HG02885 (cell line): ENCODE results near the gene C1QTNF12.

Experiments
- ATAC-seq: cut with Tn5 transposase; IDR thresholded peaks from one replicate; pipeline ENCODE4 v1.9.1; 2021; ENCODE audit warnings: mild to moderate bottlenecking; ENCODE audit not compliant: unreplicated experiment, poor library complexity

C1QTNF12 gene

DNA sequence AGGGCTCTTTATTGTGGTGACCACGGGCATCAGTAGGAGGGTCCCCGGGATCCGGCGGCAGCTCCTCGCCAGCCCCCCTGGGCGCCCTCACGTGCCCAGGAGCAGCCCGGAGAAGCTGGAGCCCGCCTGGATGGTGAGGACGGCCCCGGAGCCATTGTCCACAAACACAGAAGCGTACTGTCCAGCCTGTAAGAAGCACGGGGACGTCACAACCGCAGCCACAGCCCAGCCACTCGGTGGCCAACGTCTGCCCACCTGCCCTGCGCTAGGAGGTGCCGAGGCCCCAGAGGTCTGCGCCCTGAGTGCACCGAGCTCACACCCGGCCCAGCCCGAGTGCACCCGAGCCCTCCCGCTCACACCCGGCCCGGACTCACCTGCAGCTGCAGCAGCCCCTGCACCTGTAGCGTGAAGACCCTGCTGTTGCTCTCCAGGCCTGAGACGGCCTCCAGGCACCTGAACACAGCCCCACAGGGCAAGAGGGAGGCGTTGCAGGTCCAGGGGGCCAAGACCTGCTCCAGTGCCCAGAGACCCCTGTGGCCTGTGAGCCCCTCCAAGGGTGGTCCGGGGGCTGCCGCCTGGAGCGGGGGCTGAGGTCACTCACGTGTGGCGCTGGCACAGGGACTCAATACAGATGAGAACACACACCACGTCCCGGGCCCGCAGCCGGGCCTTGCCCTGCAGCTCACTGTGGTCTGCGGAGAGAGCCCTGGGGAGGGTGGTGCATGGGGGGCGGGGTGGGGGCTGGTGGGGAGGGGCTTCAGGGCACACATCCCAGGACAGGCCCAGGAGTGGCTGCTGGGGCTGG is 3.9 kb downstream of the C1QTNF12 start:
- ATAC-seq = no peak

DNA sequence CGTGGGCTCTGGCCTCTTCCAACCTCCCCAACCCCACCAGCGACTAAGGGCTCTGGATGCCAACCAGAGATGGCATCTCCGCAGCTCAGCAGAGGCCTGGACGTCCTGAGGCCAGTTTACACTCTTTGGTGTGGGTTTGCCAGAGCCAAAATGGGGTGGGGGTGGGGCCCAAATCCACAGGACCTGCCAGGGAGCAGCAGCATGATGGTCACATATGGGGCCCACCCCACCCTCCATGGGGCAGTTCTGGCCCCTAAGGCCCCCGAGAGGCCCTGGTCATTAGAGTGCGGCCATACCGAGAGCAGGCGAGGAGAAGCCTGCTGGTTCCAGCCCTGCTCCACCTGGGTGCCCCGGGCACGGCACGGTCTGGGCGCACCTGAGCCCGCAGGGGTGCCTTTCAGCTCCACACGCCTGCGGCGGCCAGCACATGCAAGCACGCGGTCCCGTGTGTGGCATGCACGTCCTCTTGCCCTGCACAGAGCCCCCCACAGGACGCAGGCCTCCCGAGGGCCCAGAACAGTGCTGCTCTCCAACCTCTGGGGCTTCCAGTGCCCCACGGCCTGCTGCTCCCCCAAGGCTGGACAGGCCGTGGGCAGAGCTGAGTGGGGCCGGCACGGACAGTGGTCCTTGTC is 4.8 kb downstream of the C1QTNF12 start:
- ATAC-seq = no peak

DNA sequence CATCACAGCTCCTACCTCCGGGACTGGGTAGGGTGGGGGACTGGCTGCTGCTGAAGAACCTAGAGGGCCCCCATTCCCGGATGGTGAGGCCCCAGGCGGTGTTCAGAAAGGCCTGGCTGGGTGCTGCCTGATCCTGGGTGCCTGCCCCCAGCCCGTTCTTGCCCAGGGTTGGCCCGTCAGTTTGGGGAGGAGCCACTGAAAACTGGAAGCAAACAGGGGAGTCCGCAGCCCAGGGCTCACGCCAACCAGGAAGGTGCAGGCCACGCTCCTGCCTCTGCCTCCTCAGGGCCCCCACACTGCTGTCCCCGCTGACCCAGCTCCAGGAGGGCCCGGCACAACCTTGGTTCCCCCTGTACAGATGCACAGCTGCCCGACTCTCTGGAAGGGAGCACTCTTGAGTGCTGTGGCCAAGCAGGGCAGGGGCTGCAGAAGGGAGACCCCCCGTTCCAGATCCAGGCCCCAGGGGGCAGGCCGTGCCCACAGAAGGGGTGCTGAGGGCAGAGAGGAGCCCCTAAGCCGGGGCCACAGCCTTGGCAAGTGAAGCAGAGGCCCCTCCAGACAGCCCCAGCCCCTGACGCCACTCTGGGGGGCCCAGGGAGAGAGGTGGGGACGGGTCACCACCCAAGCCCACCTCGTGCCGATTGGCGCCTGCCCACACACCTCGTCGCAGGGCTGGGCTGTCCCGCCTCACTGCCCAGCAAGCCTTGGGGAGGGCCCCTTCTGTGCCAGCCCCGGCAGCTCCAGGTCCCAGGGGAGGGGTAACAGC is 5.5 kb downstream of the C1QTNF12 start:
- no peak for ATAC-seq

DNA sequence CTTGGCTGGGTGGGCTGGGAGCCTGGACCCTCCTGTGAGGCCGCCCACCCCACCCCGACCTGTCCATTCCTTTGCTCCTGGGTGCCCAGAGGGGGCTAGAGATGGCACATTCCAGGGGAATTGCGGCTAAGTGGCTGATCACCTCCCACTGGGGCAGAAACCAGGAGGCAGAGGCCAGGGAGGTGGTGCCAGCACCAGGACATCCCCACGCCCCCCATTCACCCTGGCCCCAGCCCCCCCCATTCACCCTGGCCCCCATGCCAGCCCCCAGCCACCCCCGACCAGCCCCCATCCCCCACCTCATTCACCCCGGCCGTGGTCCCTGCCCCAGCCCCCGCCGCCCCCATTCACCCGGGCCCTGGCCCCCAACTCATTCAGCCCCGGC is 6.2 kb downstream of the C1QTNF12 start:
- ATAC-seq = no peak

DNA sequence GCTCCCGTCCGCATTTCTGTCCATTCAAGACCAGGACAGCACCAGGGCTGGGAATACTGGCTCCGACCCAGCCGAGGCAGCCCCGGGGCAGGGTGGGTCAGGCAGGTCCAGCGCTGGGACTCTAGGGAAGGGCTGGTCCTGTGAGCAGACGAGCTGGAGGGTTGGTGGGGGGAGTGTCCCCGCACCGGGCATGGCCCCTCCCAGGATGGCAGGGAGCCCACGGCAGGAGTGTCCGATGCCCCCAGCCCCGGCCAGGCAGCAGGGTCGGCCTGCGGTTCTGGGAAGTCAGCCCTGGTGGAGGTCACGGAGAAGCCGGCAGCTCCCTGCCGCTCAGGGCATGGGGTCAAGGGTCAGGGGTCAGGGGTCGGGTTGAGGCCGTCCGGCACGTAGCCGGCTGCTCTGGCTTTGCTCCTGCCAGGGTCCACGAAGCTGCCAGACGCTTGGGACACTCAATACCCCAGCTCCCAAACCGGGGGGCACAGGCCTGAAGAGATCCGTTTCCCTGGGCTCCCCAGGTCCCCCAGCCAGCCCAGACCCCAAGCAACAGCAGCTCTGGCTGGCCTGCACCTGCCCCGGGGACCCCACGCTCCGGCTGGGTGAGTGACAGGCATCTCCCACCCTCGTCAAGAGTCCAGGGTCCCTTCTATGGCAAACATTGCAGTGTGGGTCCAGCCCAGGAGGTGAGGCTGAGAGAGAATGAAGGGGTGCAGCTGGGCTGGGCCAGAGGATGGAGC is 6.7 kb downstream of the C1QTNF12 start:
- ATAC-seq = no peak

DNA sequence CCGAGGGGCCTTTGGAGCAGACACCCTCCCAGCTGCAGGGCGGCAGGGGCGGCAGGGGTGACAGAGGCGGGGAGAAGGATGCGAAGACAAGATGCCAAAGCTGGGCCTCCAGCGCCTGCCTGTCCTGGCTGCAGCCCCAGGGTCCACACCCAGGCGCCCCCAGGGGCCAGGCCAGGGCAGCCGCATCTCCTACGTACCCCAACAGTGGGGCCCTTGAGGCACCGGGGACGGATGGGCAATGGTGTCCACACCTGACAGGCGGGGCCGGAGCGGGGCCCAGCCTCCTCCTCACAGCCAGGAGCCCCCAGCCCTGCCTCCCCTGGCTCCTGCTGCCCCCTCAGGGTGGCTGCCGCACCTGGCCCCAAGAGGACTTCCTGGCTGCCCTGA is 7.3 kb downstream of the C1QTNF12 start:
- ATAC-seq = no peak

DNA sequence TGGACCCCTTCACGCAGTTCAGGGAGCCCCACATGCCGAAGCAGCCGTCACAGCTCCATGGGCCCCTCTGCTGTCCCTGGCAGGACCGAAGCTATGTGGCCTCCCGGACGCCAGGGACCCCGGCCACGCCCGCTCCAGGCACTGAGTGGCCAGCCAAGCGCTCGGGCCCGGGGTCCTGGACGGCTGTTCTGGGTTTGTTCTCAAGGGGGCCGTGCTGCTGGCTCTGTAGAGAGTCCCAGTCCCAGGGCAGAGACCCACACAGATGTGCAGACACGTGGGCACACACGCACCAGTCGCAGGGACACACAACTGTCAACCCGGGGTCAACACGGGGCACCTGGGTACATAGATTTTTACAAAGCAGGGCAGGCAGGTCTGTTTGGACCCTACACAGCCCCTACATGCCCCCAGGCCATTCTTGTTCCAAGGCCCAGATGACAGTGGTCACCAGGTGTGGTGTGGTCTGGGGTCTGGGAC is 7.8 kb downstream of the C1QTNF12 start:
- ATAC-seq = no peak

DNA sequence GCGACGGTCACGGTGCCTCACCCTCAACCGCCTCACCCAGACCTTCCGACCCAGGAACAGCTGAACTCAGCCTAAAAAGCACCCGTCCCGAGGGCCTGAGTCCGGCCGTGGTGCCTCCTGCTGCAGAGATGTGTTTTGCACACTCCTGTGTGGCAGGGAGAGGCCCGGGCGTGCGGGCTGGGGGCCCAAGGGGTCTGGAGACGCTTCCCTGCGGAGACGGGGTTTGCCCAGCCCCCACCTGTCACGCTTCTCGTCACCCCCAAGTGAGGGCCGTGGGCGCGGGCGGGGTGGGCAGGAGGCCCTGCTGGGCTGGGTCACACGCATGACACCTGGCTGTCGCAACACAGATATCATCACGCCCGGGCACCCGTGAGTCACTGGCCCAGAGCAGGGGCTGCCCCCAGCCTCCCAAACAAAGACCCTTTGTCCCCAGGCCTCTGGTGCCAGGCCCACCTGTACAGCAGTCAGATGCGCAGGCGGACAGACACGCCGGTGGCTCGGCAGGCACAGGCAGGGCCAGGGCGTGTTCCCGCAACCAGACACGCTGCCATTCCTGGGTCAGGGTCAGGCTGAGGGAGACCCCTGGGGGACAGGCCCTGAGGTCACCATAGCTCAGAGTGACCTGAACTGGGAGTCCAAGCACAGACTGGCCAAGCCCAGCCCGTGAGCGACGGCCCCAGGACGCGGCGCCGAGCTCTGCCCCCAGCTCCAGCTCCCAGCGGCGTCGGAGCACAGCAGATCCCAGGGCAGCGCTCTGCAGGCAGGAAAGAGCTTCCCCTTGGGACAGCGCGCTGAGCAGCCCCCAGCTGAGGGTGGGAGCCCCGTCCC is 8.4 kb downstream of the C1QTNF12 start:
- no peak for ATAC-seq

DNA sequence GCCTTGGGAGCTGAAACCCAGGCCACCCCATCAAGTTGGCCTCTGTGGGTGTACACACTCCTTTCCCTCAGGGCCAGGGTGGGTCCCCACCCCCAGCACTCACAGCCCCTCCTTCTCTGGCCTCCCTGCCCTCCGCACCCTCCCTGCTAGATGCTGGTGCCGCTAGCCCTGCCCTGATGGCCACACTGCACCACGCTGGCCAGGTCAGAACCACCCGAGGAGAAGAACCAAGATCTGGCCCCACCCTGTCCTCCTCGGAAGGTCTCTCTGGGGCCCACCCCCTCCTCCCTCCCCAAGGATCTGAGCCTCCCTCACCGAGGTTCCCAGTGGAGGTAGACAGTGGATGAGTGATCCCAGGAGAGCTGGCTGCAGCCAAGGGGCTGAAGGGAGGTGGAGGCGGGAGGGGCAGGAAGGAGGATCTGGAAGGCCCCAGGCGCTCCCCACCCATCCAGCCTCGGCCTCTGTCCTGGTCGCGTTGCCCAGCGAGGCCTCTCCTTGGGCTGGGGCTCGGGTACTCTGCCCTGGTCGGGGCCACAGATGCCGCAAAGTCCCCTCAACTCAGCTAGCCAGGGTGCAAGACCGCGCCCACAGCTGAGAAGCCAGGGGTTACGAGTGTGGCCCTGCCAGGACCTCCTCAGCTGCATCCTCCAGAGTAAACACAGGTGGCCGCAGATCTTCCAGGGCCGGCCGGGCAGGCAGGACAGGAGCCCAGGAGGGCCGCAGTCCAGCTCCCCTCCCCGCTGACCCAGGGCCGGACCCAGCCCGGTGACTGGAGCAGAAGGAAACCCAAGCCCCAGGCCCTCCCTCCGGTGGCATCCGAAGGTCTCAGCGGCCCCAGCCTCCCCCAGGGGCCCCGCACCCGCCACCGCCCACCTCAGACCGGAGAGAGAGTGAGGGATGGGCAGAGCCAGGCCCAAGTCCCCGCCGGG is 9.3 kb downstream of the C1QTNF12 start:
- ATAC-seq = no peak

DNA sequence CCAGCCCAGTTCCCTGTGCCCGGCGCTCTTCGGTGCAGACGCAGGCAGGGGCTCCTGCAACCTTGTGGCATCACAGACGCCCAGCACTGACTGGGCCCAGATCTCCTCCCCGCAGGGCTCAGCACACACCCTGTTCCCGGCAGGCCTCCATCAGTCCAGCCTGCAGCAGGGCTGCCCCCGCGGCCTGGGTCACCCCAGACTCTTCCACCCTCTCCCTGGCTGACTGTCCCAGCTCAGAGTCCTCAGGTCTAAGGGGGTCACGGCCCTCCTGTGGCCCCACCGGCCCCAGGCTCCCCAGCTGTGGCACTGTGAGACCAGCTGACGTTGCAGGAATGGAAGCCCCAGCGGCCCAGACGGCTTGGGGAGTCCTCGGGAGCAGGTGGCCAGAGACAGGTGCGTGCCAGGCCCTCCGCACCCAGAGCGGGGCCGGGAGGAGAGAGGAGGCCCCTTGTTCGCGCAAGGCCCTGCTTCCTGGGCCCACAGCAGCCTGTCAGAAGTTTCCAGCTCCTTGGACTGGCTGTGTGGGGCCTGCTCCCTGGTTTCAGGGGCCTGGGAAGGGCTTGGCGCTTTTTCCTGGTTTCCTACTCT is 10.3 kb downstream of the C1QTNF12 start:
- no peak for ATAC-seq

DNA sequence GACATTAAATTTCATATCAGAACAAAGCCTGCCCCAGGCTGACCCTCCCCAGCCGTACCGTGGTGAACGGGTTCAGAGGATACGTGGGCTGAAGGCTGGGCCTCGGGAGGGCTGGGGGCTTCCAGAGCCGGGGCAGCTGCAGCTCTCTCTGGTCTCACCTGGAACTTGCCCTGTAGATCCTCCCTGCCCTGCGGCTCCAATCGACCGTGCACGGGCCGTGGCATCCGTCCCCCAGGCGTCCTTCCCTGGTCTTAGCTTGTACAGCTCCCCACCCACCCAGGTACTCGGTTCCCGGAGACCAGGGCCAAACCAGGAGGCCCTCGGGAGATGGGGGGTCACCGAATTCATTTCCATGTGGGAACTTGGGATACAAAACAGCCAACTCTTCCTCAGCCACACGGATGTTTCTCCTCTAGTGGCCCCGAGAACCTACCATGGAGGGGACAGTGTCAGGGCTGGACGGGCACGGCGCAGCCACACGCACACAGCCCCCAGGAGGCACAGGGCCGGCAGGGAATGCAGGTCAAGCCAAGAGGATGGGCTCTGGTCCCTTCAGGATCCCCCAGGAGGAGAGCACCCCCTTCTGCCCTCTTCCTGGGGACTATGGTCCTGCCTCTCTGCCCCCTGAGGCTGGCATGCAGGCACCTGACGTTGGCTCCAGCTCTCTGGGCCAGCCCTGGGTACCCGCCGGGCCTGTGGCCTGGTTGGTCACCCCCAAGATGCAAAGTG is 11.3 kb downstream of the C1QTNF12 start:
- no peak for ATAC-seq

DNA sequence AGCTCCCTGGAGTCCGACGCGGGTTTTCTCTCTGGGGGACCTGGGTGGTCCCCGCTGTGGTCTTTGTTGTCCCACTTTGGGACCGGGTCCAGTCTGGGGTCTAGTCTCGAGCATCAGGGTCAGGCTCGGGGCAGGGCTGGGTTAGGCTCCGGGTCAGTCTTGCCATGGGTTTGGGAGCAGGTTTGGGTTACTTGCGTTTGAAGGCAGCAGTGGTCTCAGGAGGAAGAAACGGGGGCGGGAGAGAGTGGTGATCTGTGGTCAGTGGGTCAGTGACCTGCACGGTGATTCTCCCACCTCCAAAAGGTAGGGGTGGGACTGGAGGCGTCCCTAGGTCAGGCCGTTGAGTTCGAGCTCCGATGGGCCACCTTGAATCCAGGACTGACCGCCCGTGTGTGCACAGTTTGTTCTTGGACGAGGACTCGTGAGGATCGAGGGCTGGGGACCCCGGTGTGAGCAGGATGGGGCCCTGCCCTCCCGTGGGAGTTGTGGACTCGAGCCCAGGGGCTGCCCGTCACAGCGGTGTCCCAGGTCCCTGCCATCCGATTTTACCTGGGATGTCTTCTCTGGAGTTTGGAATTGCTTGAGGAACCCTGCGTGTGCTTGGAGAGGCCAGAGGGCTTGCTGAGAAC is 12.2 kb downstream of the C1QTNF12 start:
- no peak for ATAC-seq

DNA sequence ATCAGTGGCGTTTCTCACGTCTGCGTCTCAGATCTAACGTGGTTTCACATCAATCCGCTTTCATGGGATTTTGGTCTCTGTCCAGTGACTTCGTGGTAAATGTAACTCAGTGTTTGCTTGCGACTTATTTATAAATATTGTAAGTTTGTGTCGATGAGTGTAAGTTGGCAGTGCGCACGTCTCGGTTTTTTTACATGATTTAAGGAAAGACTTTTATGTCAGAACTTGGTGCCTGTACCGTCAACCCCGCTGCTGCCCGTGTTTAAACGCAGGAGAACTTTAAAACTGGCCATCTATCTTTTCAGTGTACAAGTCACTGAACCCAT is 13.0 kb downstream of the C1QTNF12 start:
- ATAC-seq = no peak

DNA sequence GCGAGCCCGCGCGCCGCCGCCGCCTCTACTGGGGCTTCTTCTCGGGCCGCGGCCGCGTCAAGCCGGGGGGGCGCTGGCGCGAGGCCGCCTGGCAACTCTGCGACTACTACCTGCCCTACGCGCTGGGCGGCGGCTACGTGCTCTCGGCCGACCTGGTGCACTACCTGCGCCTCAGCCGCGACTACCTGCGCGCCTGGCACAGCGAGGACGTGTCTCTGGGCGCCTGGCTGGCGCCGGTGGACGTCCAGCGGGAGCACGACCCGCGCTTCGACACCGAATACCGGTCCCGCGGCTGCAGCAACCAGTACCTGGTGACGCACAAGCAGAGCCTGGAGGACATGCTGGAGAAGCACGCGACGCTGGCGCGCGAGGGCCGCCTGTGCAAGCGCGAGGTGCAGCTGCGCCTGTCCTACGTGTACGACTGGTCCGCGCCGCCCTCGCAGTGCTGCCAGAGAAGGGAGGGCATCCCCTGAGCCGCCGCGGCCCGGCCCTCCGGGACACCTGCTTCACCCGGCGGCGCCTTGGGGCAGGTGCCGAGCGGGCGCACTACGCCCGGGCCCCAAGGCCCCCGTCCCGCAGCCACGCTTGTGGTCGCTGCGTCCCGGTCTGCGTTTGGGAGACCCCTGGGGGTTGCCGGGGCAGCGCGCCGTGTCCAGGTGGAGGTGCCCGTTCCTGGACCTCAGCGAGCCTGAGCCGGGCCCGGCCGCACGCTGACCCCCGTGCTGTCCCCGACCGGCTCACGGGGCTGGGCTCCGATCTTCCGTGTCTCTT is 13.5 kb downstream of the C1QTNF12 start:
- no peak for ATAC-seq

DNA sequence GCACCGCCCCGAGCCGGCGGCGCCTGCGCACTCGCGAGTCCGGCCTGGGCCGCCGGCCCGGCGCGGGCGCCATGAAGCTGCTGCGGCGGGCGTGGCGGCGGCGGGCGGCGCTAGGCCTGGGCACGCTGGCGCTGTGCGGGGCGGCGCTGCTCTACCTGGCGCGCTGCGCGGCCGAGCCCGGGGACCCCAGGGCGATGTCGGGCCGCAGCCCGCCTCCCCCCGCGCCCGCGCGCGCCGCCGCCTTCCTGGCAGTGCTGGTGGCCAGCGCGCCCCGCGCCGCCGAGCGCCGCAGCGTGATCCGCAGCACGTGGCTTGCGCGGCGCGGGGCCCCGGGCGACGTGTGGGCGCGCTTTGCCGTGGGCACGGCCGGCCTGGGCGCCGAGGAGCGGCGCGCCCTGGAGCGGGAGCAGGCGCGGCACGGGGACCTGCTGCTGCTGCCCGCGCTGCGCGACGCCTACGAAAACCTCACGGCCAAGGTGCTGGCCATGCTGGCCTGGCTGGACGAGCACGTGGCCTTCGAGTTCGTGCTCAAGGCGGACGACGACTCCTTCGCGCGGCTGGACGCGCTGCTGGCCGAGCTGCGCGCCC is 14.2 kb downstream of the C1QTNF12 start, which contains the start of gene B3GALT6:
Gene B3GALT6 (plus strand): TSS at position 30 of the 588 bp plus-strand sequence. CDS start 42 bp downstream, at position 72.
- ATAC-seq = no peak
